ENCODE results near the gene ADCK2. TPM values are rescaled to one million over a fixed set of nuclear protein-coding genes. Genes with fewer than 3 reads are reported as not detected.
"Not testable (repeated sequence)": the region's sequence is repeated elsewhere in the genome, so short reads cannot be mapped to it uniquely, and the experiment has no call there.

Gene ADCK2
- total RNA-seq, 1 donor from 2014 or later, result 74.2 TPM

DNA sequence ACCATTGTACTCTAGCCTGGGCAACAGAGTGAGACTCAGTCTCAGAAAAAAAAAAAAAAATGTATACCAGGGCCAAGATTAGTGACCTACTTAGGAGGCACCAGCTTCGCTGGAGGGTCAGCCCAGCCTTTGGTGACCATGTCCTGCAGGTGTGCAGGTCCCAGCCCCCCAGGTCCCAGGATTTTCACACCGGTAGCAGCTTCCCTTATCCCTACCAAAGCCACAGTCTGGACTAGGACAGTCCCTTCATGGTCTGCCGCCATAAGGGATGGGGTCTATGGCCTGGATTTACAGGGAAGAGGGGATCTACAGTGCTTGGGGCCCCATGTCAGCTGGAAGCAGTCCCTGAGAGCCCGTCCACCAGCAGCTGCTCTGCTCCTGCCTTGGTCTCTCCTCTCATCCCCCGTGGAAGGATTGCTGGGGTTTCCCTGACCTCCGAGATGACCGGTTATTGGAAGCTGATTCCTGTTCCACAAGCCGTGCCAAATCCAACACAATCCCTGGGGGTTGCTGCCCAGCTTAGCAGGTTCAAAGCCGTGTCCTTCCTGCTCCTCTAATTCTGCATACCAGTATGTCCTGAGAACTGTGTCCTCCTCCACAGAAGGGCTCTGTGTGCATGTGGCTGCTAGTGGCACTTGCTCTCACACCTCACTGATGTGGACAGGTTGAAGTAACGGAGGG, 12.8 kb downstream of the ADCK2 start:
- TF ChIP-seq, protein P1, sequence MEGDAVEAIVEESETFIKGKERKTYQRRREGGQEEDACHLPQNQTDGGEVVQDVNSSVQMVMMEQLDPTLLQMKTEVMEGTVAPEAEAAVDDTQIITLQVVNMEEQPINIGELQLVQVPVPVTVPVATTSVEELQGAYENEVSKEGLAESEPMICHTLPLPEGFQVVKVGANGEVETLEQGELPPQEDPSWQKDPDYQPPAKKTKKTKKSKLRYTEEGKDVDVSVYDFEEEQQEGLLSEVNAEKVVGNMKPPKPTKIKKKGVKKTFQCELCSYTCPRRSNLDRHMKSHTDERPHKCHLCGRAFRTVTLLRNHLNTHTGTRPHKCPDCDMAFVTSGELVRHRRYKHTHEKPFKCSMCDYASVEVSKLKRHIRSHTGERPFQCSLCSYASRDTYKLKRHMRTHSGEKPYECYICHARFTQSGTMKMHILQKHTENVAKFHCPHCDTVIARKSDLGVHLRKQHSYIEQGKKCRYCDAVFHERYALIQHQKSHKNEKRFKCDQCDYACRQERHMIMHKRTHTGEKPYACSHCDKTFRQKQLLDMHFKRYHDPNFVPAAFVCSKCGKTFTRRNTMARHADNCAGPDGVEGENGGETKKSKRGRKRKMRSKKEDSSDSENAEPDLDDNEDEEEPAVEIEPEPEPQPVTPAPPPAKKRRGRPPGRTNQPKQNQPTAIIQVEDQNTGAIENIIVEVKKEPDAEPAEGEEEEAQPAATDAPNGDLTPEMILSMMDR (IDR thresholded peaks at IDR 0.05; ENCODE audit: insufficient read depth, low read length, severe bottlenecking), result no peak
- FAIRE-seq (no peak), DNase-seq (ENCODE audit: low read depth) (no peak)
- Histone ChIP-seq H3K36me3 (ENCODE audit: control insufficient read depth, insufficient read depth, low read length) (peaks cover 10% of the 10 kb centered on the region), H3K4me3 (ENCODE audit: low read depth, low read length) (no peak overlapping the region), H3K27me3 (ENCODE audit: control insufficient read depth, insufficient read depth, low read length) (no peaks in the 10 kb centered on the region)

DNA sequence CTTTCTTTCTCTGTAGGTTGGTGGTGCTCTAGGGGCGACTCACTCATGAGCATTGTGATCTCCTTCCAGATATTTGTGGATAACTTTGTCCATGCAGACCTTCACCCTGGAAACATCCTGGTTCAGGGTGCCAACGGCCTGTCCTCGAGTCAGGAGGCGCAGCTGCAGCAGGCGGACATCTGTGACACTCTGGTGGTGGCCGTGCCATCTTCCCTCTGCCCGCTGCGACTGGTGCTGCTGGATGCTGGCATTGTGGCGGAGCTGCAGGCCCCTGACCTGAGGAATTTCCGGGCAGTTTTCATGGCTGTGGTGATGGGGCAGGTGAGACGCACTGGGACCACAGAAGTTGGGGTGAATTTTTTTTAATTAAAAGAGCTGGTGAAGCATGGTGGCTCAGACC, 14.2 kb downstream of the ADCK2 start:
- DNase-seq (ENCODE audit: low read depth), result no peak
- Histone ChIP-seq H3K36me3 (ENCODE audit: control insufficient read depth, insufficient read depth, low read length) (peaks cover 10% of the 10 kb centered on the region), H3K4me3 (ENCODE audit: low read depth, low read length) (no peak overlapping the region), H3K27me3 (ENCODE audit: control insufficient read depth, insufficient read depth, low read length) (no peaks in the 10 kb centered on the region)
- TF ChIP-seq, protein P1 (IDR thresholded peaks at IDR 0.05; ENCODE audit: insufficient read depth, low read length, severe bottlenecking), result no peak
- FAIRE-seq, result no peak

DNA sequence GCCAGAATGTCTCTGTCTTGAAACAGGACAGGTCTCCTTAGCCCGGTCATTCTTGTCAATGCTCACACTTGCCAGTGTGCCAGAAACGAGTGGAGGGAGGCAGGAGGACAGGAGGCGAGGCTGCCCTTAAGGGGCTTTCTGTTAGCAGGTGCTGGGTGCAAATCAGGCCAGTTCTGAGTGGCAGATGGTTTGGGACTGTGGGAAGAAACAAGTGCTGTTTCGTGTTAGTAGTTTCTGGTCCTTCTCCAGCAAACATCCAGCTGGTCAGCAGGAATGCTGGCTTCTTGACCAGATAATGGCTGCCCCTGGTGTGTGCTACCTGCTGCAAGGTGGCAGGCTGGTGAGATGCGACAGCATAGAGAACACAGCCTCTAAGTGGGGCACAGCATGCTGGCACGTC, 15.6 kb downstream of the ADCK2 start:
- TF ChIP-seq, protein P1 (IDR thresholded peaks at IDR 0.05; ENCODE audit: insufficient read depth, low read length, severe bottlenecking), result no peak
- DNase-seq (ENCODE audit: low read depth), result no peak
- Histone ChIP-seq H3K4me3 (ENCODE audit: low read depth, low read length) (no peak overlapping the region), H3K36me3 (ENCODE audit: control insufficient read depth, insufficient read depth, low read length) (peaks cover 10% of the 10 kb centered on the region), H3K27me3 (ENCODE audit: control insufficient read depth, insufficient read depth, low read length) (no peaks in the 10 kb centered on the region)
- FAIRE-seq, result no peak

DNA sequence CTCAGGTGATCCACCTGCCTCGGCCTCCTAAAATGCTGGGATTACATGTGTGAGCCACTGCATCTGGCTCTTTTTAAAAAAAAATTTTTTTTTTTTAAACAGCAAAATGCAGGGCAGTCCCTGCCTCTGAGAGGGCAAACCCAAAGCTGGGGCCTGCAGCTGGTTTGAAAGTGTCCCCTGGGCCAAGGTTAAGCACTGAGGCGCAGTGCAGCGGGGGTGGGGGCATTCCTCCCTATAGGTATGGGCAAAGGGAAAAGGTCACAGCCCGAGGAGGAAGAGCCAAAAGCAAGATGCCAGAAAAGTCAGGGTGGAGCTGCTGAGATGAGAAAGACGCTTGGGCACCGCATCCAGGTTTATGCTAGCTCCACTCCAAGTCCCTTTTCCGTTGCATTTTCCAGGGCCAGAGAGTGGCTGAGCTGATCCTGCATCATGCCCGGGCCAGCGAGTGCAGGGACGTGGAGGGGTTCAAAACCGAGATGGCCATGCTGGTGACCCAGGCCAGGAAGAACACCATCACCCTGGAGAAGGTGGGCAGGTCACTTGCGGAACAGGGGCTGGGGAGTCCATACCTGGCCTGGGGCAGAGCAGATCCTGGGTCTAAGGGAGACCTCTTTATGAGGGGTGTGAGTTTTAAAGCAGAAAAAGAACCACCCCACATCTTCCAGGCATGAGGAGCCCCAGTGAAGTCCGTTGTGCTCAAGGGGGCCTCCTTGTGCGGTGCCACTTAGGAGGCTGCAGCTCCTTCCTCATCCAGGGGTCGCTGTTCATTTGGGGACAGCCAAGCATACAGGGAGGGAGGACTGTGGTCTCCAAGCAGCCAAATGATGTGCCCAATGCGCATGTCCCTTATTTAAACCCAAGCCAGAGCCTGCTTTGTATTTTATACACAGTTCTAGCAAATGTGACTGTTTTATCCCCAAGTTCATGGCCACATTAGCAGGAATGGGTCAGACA, 16.7 kb downstream of the ADCK2 start:
- Histone ChIP-seq H3K27me3 (ENCODE audit: control insufficient read depth, insufficient read depth, low read length) (no peaks in the 10 kb centered on the region), H3K36me3 (ENCODE audit: control insufficient read depth, insufficient read depth, low read length) (peaks cover 8% of the 10 kb centered on the region), H3K4me3 (ENCODE audit: low read depth, low read length) (no peak overlapping the region)
- TF ChIP-seq, protein P1 (IDR thresholded peaks at IDR 0.05; ENCODE audit: insufficient read depth, low read length, severe bottlenecking), result no peak
- DNase-seq (ENCODE audit: low read depth) (no peak), FAIRE-seq (no peak)

DNA sequence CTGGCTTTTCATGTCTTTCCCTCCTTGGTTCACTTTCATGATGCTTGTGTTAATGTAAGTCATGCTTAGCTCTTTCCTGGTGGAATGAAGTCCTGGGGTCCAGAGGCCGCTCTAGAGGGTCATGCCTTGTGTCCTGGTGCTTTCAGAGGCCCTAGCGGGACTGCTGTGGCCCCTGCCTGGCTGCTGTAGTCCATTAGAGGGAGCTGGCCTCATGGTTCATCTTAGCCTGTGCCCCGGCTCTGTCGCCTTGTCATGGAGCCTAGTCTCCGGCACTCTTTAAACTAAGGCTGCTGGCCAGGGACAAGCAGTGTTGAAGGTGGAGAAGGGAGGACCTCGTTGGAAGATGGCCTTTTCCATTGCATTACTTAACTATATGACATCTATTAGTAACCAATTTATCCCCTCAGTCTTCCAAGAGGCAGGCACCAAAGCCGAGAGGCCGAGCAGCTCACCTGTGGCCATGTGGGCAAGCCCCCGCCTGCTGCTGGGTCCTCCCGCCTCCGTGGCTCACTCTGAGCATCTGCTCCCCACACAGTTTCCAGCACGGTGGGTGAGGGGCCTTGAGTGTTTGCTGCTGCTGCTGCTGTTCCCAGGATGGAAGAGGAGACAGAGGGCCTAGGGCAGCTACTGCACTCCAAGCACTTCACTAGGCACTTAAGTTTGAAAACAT, 18.8 kb downstream of the ADCK2 start:
- FAIRE-seq, result no peak
- no peak overlapping the region for H3K4me3 ChIP-seq (ENCODE audit: low read depth, low read length)
- no peaks in the 10 kb centered on the region for H3K27me3 ChIP-seq (ENCODE audit: control insufficient read depth, insufficient read depth, low read length)
- H3K36me3 ChIP-seq (ENCODE audit: control insufficient read depth, insufficient read depth, low read length), result peaks cover 7% of the 10 kb centered on the region
- TF ChIP-seq, protein P1 (IDR thresholded peaks at IDR 0.05; ENCODE audit: insufficient read depth, low read length, severe bottlenecking), result no peak
- no peak for DNase-seq (ENCODE audit: low read depth)

DNA sequence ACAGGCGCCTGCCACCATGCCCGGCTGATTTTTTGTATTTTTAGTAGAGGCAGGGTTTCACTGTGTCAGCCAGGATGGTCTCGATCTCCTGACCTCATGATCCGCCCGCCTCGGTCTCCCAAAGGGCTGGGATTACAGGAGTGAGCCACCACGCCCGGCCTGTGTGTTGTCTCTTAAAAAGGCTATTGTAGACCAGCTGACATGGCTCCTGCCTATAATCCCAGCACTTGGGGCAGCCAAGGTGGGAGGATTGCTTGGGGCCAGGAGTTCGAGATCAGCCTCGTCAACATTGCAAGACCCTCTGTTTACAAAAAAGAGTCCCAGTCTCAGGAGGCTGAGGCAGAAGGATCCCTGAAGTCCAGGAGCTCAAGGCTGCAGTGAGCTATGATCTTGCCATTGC, 21.1 kb downstream of the ADCK2 start:
- FAIRE-seq; H3K4me3 ChIP-seq (ENCODE audit: low read depth, low read length); H3K36me3 ChIP-seq (ENCODE audit: control insufficient read depth, insufficient read depth, low read length); H3K27me3 ChIP-seq (ENCODE audit: control insufficient read depth, insufficient read depth, low read length); DNase-seq (ENCODE audit: low read depth): not testable (repeated sequence)
